Hematopoietic multipotent progenitor cell (in vitro differentiated cells): ENCODE data around the gene LRRC56. TPM values are rescaled to one million over a fixed set of nuclear protein-coding genes. Genes with fewer than 3 reads are reported as not detected.
"Not testable (repeated sequence)": the region's sequence is repeated elsewhere in the genome, so short reads cannot be mapped to it uniquely, and the experiment has no call there.

Experiments
- DNase-seq, 3 donors: peaks; one replicate each; pipeline ENCODE4 v3.0.0-alpha.2; 2011 to 2015; ENCODE audit warnings: low read depth in 2 of 3, low spot score in 2 of 3
- total RNA-seq: library from RNA; depleted of rRNA; stranded (reverse); fragments of >200 nt; gene quantifications from one replicate; pipeline ENCODE4 v1.2.3, GENCODE V29; 2012

Gene LRRC56
- total RNA-seq, 1 donor: 3.5 TPM

DNA sequence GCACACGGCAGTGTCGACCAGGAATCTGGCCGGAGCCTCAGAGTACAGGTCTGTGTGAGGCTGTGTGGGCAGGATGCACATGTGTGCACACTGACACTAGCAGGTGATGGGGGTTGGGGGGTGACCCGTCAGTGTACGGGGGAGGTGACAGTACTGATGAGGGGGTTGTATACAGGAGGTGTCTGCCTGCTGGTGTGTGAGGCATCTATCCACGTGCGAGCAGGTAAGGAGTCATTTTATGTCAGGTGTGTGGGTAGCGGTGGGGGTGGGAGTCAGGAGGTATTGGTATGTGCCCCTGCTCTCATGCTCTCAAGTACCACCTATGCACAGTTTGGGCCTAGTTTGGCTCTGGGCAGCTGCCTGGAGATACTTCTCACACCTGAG, 34.5 kb downstream of the LRRC56 start:
- DNase-seq: no peak

DNA sequence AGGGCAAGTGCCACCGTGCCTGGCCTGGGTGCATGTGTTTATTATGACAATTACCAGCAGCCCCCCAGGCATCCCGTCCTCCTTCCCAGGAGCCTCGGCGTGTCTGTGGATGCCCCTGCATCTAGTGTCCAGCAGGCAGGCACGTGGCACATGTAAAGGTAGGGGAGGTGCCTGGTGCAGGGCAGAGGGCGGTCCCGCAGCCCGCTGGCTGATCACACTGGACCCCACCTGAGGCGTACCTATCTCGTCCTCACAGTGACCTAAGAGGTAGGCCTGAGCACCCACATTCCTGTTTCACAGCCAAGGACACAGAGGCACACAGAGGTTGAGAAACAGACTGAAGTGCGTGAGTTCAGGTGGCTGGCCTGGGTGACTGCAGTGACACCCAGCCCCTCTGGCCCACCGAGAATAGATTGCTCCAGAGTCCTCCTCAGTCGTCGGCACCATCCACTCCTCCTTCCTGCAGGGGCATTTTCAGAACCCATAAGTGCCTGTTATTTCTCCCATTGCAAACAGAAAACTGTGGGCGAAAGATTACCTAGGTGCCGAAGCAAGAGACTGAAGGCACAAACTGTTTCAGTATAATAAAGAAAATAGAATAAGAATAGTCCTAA, 35.9 kb downstream of the LRRC56 start:
- no peak for DNase-seq

DNA sequence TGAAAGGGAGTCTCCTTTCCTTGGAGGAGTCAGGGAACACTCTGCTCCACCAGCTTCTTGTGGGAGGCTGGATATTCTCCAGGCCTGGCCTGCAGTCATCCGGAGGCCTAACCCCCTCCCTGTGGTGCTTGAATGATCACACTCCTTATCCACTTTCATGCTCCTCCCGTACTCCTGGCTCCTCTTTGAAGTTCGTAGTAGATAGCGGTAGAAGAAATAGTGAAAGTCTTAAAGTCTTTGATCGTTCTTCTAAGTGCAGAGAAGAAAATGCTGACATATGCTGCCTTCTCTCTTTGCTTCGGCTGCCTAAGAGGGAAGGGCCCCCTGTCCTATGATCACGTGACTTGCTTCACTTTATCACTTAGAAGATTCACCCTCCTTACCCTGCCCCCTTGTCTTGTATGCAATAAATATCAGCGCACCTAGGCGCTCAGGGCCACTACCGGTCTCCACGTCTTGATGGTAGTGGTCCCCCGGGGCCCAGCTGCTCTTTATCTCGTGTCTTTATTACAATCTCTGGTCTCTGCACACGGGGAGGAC, 36.8 kb downstream of the LRRC56 start:
- DNase-seq: not testable (repeated sequence)

DNA sequence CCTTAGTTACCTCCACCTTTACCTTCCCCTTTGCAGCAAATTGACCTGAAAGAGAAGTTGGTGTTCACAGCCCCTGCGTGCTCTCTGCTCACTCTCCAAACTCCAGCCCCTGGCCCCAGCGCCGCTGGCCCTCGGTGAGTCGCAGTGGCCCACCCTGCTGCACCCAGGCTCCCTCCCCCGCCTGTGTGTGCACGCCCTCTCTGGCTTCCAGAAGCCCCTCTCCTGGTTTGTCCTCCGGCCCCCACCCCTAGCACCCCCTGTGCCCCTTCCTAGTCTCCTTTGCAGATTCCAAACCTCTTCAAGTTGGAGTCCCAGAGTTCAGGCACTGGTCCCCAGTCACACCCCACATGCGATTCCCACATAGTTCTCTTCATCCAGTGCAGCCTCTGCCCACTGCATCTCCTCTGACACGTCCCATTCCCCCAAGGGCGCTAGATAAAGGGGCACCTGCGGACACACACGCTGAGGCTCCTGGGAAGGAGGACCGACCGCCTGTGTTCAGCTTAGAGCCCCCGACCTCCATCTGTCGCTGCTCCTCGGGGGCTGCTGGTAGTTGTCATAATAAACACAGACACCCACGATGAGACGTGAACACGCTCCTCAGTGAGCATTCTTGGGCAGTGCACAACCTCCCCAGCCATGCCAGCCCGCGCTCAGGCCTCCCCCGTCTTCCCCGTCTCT, 37.4 kb downstream of the LRRC56 start:
- no peak for DNase-seq

DNA sequence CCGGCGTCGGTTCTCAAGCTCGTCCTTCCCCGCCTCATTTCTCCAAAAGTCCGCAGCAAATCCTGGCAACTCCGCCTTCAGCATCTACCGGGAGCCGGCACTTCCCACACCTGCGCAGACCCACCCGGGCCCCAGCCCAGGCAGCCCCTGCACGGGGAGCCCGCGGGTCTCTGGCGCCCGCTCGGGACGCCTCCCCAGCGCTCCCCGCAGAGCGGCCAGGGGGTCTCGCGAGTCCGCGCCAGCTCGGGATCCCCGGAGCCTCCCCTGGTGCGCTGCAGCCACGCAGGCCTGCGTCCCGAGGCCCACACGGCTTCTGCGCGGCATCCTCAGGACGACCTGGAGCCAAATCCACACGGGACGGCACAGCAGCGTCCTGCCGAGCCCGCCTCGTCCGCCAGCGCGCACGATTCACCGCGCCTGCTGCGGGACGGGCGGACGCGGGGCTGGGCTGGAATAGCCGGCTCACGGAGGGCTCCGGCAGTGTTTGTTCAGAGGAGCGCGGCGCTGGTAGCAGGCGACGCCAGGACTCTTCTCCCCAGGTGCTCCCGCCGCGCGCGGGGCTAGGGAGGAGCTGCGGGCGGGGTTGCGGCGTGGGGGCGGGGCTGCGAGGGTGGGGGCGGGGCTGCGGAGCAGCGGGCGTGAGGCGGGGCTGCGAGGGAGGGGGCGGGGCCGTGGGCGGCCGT, 38.1 kb downstream of the LRRC56 start:
- peak in 2 of 3 donors; percentile 59 to 63 for DNase-seq

DNA sequence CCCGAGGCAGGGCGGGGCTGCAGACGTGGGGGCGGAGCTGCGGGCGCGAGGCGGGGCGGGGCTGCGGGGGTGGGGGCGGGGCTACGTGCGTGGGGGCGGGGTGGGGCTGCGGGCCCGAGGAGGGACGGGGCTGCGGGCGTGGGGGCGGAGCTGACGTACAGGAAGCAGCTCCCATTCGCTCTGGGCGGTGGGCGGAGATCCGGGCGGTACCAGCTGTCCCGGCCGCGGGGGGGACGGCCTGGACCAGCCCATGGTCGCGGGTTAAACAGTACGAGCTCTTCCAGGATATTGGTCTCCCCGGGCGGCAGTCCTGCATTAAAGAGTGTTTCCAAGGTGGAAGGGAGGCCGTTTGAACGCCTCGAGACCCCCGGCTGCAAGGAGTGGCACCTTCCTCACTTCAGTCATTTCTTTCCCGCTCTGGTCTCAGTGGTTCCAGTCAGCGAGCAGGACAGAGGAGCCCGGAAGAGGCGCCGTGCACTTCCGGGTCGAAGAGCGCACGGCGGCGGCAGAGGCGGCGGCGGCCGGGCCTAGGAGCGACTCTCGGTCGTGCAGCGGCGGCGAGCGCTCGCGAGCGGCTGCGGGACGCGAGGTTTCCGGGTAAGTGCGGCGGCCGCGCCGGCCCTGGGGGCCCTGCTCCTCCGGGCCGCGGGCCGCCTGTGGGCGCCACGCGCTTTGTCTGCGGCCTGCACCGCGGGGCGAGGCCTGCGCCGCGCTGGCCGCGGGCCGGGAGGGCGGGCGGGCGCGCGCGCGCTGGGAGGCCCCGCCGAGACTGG, 38.9 kb downstream of the LRRC56 start, which contains the start of gene PHRF1:
Gene PHRF1 (plus strand): TSS at position 475 of the 773 bp plus-strand sequence. CDS start 5,043 bp downstream, outside the sequence.
- DNase-seq: peak; percentile 91 to 94 (median 94)

DNA sequence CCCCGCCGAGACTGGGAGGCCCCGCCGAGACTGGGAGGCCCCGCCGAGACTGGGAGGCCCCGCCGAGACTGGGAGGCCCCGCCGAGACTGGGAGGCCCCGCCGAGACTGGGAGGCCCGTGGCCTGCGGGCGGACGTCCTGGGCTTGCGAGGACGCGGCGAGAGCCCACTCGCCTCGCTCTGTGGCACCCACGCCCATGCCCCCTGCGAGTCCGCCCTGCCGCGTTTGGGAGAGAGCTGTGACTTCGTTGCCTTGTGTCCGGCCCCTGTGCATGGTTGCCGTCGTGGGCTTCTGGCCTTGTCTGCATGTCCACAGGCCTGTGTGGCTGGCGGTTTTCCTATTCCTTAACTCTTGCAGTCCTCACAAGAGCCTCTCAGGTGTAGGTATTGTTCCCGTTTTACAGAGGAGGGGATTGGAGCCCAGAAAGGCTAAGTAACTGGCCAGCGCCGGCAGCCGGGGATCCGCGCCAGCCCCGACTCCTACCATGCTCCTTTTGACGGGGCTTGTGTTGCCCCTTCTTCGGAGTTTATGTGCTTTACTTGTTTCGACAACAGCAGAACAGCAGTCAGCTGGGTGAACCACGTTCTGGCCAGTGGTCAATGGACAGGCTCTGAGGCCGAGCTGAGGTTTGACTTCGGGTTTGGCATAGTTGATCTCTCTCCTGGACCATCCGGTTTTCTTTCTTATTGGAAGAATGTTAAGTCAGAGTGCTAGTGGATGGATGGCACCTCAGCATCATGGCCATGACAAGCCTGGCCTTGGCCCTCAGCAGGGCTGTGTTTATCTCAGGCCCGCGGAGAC, 39.7 kb downstream of the LRRC56 start:
- no peak for DNase-seq

DNA sequence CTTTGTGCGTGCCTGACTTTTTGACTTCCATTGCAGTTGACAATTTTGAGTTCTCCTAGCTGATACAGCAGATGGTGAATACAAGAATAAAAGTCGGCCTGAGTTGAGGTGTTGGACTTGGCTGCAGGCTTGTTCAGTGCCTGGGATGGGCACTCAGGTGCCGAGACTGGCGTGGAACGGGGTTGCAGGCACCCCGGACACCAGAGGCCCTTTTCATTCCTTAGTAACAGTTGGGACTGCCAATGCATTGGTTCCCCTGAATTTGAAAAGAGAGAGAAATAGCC, 40.2 kb downstream of the LRRC56 start:
- DNase-seq: no peak

DNA sequence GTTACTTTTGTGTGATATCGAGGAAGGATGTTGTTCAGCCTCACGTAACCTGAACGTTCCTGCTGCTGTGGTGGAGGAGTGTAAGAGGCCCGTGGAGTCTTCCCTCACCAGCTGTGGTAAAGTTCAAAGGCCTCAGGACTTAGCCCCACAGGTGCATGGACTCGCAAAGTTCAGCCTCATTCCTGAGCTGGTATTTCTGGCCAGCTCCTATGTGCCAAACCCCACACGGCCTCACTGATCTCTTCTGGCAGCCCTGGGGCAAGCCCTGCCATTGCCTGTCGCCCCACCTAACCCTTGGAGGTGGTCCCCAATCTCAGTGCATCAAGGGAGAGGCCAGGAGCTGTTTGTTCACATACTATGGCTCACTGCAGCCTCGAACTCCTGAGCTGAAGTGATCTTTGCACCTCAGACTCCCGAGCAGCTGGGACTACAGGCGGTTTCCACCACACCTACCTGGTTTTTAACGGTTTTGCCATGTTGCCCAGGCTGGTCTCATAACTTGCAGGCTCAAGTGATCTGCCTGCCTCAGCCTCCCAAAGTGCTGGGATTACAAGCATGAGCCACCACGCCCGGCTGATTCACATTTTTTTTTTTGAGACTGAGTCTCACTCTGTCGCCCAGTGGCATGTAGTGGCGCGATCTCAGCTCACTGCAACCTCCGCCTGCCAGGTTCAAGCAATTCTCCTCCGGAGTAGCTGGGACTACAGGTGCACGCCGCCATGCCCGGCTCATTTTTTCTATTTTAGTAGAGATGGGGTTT, 41.1 kb downstream of the LRRC56 start:
- no peak for DNase-seq

DNA sequence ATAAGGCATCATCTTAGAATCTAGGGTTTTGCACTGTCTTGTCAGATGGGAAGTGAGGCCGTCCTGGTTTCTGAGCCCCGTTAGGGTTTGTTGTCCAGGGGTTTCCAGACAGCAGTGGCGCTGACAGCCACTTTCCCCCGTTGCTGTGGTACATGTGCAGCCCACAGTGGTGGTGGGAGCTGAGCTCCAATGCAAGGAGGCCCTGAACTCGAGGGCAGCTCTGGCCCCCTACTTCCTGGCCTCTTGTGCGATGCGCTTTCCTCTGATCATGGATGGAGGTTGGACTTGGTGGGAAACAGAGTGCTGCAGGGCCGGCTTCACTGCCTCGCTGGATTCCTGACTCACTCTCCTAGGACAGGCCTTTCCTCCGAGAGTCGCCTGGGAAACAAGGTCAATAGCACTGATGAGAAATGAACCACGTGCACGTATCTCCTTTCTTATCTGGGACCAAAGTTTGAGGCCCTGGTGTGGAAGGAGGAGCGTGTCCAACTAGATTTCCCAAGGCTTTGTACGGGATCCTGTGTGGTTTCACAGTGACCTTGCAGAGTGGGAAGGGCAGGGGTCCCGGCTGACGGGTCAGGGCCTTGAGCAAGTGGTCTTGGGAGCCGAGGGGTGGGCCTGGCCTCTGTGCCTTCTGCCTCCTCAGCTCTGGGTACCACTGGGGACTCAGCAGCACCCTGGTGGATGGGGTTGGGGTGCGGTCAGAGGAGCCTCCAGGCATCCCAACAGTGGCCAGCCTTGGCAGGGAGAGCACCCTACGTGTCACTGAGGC, 42.7 kb downstream of the LRRC56 start:
- DNase-seq: no peak

DNA sequence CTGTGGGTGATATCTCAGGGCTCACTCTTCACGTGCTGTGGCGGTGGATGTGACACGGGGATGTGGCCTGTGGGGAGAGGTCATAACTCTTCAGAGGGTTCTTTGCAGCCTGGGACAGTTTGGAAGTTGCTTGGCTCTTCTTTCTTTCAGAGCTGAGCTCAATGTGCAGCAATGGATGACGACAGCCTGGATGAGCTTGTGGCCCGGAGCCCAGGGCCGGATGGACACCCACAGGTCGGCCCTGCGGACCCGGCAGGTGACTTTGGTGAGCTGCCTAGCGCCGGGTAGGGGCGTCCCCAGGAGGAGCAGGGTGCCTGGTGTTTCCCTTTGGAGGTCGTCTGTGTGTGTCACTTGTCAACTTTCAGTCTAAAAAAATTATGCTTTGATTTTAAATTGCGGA, 44.0 kb downstream of the LRRC56 start:
- no peak for DNase-seq

DNA sequence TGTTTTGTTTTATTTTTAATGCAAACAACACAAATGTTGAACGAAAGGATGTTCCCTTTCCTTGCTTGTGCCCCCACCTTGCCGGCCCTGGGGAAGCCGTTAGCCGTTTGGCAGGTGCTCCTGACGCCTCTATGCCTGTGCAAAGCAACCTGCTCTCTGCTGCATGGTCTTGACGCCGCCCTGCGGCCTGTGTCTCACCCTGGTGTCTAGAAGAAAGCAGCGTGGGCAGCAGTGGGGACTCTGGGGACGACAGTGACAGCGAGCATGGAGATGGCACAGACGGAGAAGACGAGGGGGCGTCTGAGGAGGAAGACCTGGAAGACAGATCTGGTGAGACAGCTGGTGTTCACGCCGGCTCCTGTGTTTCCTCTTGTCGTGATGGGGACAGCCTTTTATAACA, 44.4 kb downstream of the LRRC56 start:
- DNase-seq: no peak

DNA sequence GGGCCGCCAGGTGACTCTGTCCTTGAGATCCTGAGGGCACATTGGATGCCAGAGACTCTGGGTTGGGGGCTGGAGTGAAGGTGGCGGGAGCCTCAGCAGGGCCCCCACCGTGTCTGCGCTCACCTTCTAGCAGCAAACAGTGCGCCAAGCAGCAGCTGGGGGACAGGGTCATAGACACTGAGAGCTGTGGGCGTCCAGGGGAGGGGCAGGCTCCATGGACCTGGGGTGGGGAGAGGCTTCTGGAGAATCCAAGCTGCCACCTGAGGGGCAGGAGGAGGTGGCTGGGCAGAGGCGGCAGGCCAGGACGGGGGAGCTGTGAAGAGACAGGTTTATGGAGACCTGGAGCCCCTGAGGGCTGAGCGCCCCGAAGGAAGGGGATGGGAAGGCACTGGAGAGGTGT, 47.0 kb downstream of the LRRC56 start:
- DNase-seq: no peak

DNA sequence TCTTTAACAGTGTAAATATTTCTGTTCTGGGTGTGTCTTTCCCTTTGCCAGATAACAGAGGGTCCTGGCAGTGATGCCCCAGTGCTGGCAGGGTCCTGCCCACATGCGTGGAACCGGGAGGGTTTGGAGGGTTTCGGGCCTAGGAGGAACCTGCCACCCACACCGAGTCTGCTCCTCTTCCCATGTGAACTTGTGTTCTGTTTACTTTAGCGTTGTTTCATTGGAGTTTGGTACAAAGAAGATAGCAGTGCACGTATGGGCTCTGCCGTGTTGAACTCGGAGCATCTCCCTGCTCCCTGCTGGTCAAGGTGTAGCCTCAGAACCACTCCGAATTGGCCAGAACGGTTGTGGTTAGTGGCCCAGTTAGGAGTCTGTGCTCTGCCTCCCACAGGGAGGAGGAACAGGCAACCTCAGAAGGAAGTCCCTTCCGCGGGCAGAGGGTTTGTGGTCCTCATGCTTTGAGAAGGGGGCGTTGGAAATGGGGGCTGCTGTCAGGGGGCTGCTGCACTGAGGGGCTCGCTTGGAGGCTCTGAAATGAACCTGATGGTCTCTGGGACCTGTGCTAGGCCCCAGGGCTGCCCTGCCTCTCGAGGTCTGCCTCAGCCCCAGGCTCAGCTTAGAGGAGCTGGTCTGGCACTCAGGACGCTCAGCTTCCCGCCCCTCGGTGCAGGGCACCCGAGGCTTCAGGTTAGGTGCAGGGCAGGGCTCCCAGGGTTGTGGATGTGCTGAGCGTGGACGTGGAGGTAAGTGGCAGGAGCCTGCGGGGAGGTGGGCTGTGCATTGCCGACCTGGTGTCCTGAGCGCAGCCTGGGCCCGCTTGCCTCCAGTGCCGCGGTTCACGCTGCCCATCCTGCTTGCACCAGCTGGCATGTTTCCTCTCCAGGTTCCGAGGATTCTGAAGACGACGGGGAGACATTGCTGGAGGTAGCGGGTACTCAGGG, 49.3 kb downstream of the LRRC56 start:
- DNase-seq: no peak

DNA sequence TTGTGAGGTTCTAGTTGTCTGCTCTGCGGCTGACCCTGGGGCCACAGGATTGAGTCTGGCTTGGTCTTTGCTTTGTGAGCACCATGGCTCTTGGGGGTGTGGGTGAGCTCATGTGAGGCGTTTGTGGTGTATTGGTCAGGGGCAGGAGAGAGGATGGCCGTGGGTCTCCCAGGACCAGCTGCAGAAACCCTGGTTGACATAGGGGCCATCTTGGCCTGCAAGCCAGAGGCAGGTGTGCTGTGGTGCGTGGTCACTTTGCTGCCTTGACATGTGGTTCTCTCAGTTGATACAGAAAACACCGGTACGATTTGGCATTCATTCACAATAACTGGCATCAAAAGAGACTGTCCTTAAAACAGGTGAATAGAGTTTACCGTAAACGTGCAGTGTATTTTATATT, 50.2 kb downstream of the LRRC56 start:
- DNase-seq: no peak

DNA sequence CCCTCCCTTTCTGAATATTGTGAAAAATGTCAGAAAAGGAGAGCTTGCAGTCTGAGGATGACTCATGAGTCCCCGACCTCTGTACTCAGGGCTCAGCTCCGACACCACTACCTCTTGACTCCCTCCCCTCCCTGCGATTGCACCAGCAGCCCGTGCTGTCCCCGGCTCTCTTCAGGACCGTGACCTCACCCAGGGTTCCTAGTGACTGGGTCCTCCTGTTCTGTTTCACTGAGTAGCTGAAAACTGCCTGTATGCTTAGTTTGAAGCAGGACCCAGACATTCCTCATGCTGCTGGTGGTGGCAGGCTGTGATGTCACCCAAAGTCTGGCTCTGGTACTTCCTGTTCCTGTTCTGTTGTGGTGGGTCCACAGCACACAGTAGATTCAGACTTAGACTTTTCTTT, 50.7 kb downstream of the LRRC56 start:
- peak; percentile 29 to 68 (median 45) for DNase-seq

DNA sequence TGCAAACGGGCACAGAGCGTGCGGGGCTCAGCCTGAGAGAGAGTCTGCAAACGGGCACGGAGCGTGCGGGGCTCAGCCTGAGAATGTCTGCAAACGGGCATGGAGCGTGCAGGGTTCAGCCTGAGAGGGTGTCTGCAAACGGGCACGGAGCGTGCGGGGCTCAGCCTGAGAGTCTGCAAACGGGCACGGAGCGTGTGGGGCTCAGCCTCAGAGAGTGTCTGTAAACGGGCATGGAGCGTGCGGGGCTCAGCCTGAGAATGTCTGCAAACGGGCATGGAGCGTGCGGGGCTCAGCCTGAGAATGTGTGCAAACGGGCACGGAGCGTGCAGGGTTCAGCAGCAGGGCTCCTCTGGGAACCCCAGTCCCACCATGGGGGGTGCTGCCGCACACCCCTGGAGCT, 52.5 kb downstream of the LRRC56 start:
- no peak for DNase-seq

DNA sequence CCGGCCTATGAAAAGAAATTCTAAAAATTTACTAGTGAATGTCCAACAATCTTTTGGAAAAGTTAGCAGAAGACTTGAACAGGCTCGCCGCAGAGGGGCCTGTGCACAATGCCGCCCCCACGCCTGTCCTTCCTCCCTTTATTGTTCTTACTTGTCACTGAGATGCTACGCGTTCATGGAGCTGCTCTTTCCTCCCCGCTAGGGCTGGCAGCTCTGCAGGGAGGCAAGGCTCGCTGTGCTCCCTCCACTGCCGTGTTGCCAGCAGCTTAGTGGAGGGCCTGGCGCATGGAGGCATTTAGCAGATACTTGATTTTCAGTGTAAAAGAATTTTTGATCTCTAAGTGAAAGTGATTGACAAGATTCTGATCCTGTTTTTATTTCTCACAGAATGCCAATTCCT, 53.7 kb downstream of the LRRC56 start:
- no peak for DNase-seq
